Astrocyte (in vitro differentiated cells and primary cell): Measurements from ENCODE around the gene CABP1. TPM values are rescaled to one million over a fixed set of nuclear protein-coding genes. Genes with fewer than 3 reads are reported as not detected.

Experiments
- DNase-seq: peaks from one replicate; pipeline ENCODE4 v3.0.0-alpha.2; 2010; ENCODE audit warnings: low read depth
- FAIRE-seq: peaks from 2 replicates; lab custom pipeline; 2011; peaks lifted over from hg19 to GRCh38; lab: Jason Lieb, UNC
- H2AFZ ChIP-seq: 2 replicates; pipeline ENCODE4 v1.6.0; 2012; ENCODE audit warnings: low read depth, low read length, inconsistent platforms
- H3K27ac ChIP-seq: 2 replicates; pipeline ENCODE4 v1.5.1; 2011; ENCODE audit warnings: low read depth, low read length, inconsistent platforms
- H3K27me3 ChIP-seq: 2 replicates; pipeline ENCODE4 v1.6.0; 2011; ENCODE audit warnings: low read length, inconsistent platforms; ENCODE audit not compliant: insufficient read depth
- H3K36me3 ChIP-seq: 2 replicates; pipeline ENCODE4 v1.5.1; 2011; ENCODE audit warnings: low read length, inconsistent platforms; ENCODE audit not compliant: insufficient read depth
- H3K4me1 ChIP-seq: 2 replicates; pipeline ENCODE4 v1.5.1; 2011; ENCODE audit warnings: low read length, inconsistent platforms; ENCODE audit not compliant: insufficient read depth
- H3K4me2 ChIP-seq: 2 replicates; pipeline ENCODE4 v1.6.0; 2012; ENCODE audit warnings: low read length, inconsistent platforms
- H3K4me3 ChIP-seq: 2 replicates; pipeline ENCODE4 v1.5.1; 2011; ENCODE audit warnings: low read depth, mild to moderate bottlenecking, low read length, inconsistent platforms; ENCODE audit not compliant: insufficient read depth
- H3K79me2 ChIP-seq: 2 replicates; pipeline ENCODE4 v1.6.0; 2012; ENCODE audit warnings: mild to moderate bottlenecking, low read length, inconsistent platforms; ENCODE audit not compliant: insufficient read depth
- H3K9ac ChIP-seq: 2 replicates; pipeline ENCODE4 v1.6.0; 2012; ENCODE audit warnings: mild to moderate bottlenecking, low read length, inconsistent platforms
- H3K9me3 ChIP-seq: 2 replicates; pipeline ENCODE4 v1.5.1; 2012; ENCODE audit warnings: low read depth, mild to moderate bottlenecking, low read length, inconsistent platforms; ENCODE audit not compliant: insufficient read depth
- H4K20me1 ChIP-seq: 2 replicates; pipeline ENCODE4 v1.6.0; 2012; ENCODE audit warnings: low read length, inconsistent platforms; ENCODE audit not compliant: insufficient read depth
- H3K27ac Mint-ChIP-seq: one replicate; pipeline ENCODE4 v1.8.0; 2021; ENCODE audit warnings: mild to moderate bottlenecking, mixed read lengths; ENCODE audit not compliant: unreplicated experiment
- H3K27me3 Mint-ChIP-seq: one replicate; pipeline ENCODE4 v1.8.0; 2021; ENCODE audit warnings: low read depth, mixed read lengths; ENCODE audit not compliant: unreplicated experiment
- H3K36me3 Mint-ChIP-seq: one replicate; pipeline ENCODE4 v1.8.0; 2021; ENCODE audit warnings: low read depth, mixed read lengths; ENCODE audit not compliant: unreplicated experiment
- H3K4me1 Mint-ChIP-seq: one replicate; pipeline ENCODE4 v1.8.0; 2021; ENCODE audit warnings: low read depth, mixed read lengths; ENCODE audit not compliant: unreplicated experiment
- H3K4me3 Mint-ChIP-seq: one replicate; pipeline ENCODE4 v1.8.0; 2021; ENCODE audit warnings: mild to moderate bottlenecking, moderate library complexity, mixed read lengths; ENCODE audit not compliant: unreplicated experiment
- H3K9me3 Mint-ChIP-seq: one replicate; pipeline ENCODE4 v1.8.0; 2021; ENCODE audit warnings: mild to moderate bottlenecking, mixed read lengths; ENCODE audit not compliant: unreplicated experiment
- EZH2 ChIP-seq: IDR thresholded peaks from 2 replicates; pipeline ENCODE4 v1.6.1; 2012; ENCODE audit warnings: mild to moderate bottlenecking, low read length, inconsistent platforms; ENCODE audit not compliant: insufficient read depth
- total RNA-seq: library from RNA; stranded (reverse); gene quantifications from 2 replicates; pipeline ENCODE4 v1.2.1, GENCODE V29; 2021
- TF ChIP-seq, protein P1 (sequence below): IDR thresholded peaks from 2 replicates; pipeline ENCODE4 v1.5.1; 2011; ENCODE audit warnings: low read depth, mild to moderate bottlenecking, inconsistent platforms, low read length, moderate library complexity; ENCODE audit not compliant: insufficient read depth

CABP1 gene
- total RNA-seq, 1 donor from 2014 or later: 0.30 TPM

DNA sequence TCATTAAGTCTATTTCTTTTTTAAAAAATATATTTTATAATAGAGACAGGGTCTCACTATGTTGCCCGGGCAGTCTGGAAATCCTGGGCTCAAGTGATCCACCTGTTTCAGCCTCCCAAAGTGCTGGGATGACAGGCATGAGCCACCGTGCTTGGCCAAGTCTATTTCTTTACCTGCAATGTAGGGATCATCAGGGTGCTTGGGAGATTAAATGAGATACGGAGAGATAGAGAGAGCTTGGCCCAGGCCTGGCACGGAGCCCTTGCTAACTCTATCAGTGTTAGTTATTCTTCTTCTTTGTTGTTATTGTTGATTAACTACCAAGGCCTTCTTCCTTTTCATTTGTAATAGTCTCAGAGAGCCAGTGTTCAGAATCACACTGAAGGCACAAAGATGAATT, 3.1 kb downstream of the CABP1 start:
- no peak overlapping the region for H3K27ac ChIP-seq
- no peaks in the 10 kb centered on the region for H3K79me2 ChIP-seq
- no peak overlapping the region for H3K4me3 Mint-ChIP-seq
- no peaks in the 10 kb centered on the region for H3K9me3 ChIP-seq
- no peak for TF ChIP-seq EZH2
- TF ChIP-seq, protein P1, sequence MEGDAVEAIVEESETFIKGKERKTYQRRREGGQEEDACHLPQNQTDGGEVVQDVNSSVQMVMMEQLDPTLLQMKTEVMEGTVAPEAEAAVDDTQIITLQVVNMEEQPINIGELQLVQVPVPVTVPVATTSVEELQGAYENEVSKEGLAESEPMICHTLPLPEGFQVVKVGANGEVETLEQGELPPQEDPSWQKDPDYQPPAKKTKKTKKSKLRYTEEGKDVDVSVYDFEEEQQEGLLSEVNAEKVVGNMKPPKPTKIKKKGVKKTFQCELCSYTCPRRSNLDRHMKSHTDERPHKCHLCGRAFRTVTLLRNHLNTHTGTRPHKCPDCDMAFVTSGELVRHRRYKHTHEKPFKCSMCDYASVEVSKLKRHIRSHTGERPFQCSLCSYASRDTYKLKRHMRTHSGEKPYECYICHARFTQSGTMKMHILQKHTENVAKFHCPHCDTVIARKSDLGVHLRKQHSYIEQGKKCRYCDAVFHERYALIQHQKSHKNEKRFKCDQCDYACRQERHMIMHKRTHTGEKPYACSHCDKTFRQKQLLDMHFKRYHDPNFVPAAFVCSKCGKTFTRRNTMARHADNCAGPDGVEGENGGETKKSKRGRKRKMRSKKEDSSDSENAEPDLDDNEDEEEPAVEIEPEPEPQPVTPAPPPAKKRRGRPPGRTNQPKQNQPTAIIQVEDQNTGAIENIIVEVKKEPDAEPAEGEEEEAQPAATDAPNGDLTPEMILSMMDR: no peak
- H3K9ac ChIP-seq: no peak overlapping the region
- DNase-seq (no peak), FAIRE-seq (no peak)
- H3K27me3 Mint-ChIP-seq: peaks cover 57% of the 10 kb centered on the region
- no peaks in the 10 kb centered on the region for H3K9me3 Mint-ChIP-seq
- no peaks in the 10 kb centered on the region for H3K36me3 ChIP-seq
- H3K4me3 ChIP-seq: no peak overlapping the region
- H3K27me3 ChIP-seq: peaks cover 50% of the 10 kb centered on the region
- H3K4me2 ChIP-seq: no peak overlapping the region
- no peaks in the 10 kb centered on the region for H3K36me3 Mint-ChIP-seq
- H2AFZ ChIP-seq: no peak overlapping the region
- peaks cover under 1% of the 10 kb centered on the region for H3K4me1 ChIP-seq
- H4K20me1 ChIP-seq: peaks cover 10% of the 10 kb centered on the region
- H3K27ac Mint-ChIP-seq: no peak overlapping the region
- peaks cover 2% of the 10 kb centered on the region for H3K4me1 Mint-ChIP-seq

DNA sequence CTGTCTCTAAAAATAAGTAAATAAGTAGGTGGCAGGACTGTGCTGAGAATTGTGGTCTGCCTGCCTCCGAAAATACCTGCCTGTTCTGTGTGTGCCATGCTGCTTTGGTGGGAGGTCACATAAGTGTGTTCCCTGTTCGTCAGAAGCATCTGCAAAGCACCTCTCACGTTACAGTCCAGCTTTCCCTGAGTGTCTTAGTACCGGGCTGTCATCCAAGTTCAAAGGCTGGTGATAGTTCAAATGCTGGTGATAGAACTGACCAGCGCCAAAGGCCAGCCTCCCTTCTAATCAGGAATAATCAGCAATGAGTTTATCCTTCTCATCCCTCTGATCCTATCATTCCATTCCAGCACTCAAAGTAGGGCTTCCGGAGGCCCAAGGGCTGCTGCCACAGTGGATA, 5.6 kb downstream of the CABP1 start:
- Histone ChIP-seq H3K4me2 (no peak overlapping the region), H3K4me1 (peaks cover 14% of the 10 kb centered on the region), H3K79me2 (no peaks in the 10 kb centered on the region), H4K20me1 (peaks cover 10% of the 10 kb centered on the region), H3K4me3 (no peak overlapping the region), H3K27me3 (peaks cover 59% of the 10 kb centered on the region), H3K36me3 (no peaks in the 10 kb centered on the region), H3K9me3 (no peaks in the 10 kb centered on the region), H3K9ac (no peak overlapping the region), H2AFZ (no peak overlapping the region), H3K27ac (no peak overlapping the region)
- Mint-ChIP-seq H3K9me3 (no peaks in the 10 kb centered on the region), H3K4me1 (peaks cover 2% of the 10 kb centered on the region), H3K27me3 (peaks cover 57% of the 10 kb centered on the region), H3K4me3 (no peak overlapping the region), H3K27ac (no peak overlapping the region), H3K36me3 (no peaks in the 10 kb centered on the region)
- DNase-seq: no peak
- TF ChIP-seq, protein P1: no peak
- no peak for TF ChIP-seq EZH2
- no peak for FAIRE-seq

DNA sequence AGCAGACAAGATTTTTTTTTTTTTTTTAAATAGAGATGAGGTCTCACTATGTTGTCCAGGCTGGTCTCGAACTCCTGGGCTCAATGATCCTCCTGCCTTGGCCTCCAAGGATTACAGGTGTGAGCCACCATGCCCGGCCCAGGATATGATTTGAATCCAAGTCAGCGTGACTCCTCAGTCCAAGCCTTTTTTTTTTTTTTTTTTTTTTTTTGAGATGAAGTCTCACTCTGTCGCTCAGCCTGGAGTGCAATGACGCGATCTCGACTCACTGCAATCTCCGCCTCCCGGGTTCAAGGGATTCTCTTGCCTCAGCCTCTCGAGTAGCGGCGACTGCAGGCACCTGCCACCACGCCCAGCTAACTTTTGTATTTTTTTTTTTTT, 6.9 kb downstream of the CABP1 start:
- no peak overlapping the region for H3K4me3 Mint-ChIP-seq
- peaks cover 59% of the 10 kb centered on the region for H3K27me3 ChIP-seq
- TF ChIP-seq, protein P1: no peak
- no peak for TF ChIP-seq EZH2

More for the DNA sequence above, 6.9 kb downstream of the CABP1 start:
- no peaks in the 10 kb centered on the region for H3K36me3 ChIP-seq
- Mint-ChIP-seq H3K27me3 (peaks cover 51% of the 10 kb centered on the region), H3K27ac (no peak overlapping the region), H3K36me3 (no peaks in the 10 kb centered on the region), H3K4me1 (peaks cover 2% of the 10 kb centered on the region), H3K9me3 (no peaks in the 10 kb centered on the region)
- H4K20me1 ChIP-seq: peaks cover 1% of the 10 kb centered on the region
- no peak overlapping the region for H3K4me2 ChIP-seq
- H3K4me3 ChIP-seq: no peak overlapping the region
- H3K9me3 ChIP-seq: no peaks in the 10 kb centered on the region
- H3K27ac ChIP-seq: no peak overlapping the region
- H3K79me2 ChIP-seq: no peaks in the 10 kb centered on the region
- FAIRE-seq: no peak
- H2AFZ ChIP-seq: no peak overlapping the region
- H3K4me1 ChIP-seq: peaks cover 14% of the 10 kb centered on the region
- DNase-seq: no peak
- no peak overlapping the region for H3K9ac ChIP-seq
